NCI-H524 (cell line): ENCODE measurements around the gene CCNB2.
A peak's percentile ranks its signal among the peaks of the same experiment; 100 is the strongest.
"Not testable (repeated sequence)": the region's sequence is repeated elsewhere in the genome, so short reads cannot be mapped to it uniquely, and the experiment has no call there.

Source experiments
- DNase-seq, 2 experiments: peaks; one replicate each; lab custom pipeline; 2025; lab: John Stamatoyannopoulos, UW

CCNB2 gene

DNA sequence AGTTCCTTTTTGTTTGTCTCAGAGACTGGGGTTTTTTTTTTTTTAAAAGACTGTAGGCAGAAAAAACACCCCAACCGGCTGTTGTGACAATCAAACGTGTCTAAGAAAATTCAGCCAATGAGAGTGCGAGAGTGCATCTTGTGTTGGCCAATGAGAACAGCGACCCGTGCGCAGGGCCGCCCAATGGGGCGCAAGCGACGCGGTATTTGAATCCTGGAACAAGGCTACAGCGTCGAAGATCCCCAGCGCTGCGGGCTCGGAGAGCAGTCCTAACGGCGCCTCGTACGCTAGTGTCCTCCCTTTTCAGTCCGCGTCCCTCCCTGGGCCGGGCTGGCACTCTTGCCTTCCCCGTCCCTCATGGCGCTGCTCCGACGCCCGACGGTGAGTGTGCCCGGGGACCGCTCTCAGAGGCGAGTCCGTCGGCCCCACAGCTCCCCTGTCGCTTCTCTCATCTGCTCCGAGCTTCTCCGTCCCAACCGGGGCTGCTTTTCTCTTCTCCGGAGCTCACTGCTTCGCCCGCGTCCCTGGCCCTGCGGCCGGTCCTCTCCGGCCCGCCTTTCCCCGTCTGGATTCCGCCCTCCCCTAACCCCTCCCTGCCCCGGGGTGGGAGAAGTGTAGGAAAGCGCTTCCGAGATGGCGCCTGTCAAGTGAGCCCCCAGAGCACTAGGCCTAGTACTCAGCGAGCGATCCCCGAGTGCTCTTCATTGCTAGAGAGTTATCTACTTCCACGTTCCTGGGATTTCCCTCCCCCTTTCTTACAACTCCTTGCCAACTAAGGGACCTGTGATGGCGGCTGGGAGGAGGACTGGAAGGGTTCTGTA lies at the start of gene CCNB2:
CCNB2 (plus strand) TSS at position 235 of the 821 bp plus-strand sequence; CDS start at position 358, 123 bp downstream.
- peak; percentile 96 for DNase-seq

DNA sequence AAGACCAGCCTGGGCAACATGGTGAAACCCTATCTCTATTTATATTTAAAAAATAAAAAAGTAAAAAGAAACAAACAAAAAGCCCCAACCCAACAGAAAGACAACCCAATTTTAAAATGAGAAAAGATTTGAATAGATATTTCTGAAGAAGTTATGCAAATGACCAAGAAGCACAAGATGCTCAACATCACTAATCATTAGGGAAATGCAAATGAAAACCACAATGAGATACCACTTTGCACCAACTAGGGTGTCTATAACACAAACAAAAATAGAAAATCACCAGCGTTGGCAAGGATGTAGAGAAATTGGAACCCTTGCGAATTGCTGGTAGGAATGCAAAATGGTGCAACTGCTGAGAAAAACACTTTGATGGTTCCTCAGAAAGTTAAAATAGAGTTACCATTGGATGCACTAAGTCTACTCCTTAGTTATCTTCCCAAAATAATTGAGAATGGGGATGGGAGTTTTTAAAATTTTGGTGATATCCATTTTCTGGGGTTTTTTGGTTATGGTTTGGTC lies 45.8 kb upstream of the CCNB2 start:
- DNase-seq: no peak

DNA sequence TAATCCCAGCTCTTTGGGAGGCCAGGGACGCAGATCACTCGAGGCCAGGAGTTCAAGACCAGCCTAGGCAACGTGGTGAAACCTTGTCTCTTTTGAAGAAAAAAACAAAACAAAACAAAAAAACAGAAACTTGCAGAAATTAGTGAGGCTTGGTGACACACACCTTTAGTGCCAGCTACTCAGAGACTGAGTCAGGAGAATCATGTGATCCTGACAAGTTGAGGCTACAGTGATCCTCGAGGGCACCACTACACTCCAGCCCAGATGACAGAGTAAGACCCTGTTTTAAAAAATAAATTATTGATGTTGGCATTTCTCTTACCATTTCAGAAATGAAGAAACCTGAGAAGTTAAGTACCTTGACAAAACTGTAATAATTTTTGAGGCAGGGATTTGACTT lies 44.6 kb upstream of the CCNB2 start:
- no peak for DNase-seq

DNA sequence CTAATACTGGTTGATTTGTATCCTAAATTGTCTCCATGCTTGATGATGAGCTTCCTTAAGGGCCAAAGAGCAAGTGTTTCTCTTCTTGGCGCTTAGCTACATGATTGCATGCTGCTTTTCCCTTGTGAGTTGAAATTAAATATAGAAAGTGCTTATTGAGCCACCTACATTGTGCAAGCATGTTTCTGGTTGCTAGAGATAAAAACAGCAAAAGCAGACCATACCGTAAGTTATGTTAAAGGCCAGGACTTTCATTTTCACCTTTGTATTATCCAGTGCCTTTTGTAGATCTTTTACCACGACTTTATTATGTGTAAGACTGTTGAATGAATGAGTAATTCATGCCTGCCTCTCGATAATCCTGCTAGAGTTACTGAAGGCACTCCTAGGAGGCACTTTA lies 41.9 kb upstream of the CCNB2 start:
- DNase-seq: no peak

DNA sequence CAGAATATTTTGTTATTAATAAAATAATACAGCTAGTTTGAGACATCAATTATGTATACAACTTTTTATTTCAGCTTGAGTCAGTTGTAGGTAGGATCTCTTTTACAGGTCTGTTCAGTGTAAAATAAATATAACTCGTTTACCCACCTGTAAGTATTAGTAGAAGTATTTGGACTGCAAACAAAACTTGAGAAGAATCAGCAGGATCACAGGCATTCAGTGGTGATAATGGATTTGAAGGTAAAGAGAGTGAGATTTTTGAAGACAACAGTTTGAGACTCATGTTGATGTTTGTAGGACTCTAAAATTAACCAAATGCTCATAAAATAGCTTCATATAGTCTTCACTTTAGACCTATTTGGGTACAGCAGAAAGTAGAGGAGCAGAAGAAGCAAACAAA lies 35.5 kb upstream of the CCNB2 start:
- DNase-seq: no peak

DNA sequence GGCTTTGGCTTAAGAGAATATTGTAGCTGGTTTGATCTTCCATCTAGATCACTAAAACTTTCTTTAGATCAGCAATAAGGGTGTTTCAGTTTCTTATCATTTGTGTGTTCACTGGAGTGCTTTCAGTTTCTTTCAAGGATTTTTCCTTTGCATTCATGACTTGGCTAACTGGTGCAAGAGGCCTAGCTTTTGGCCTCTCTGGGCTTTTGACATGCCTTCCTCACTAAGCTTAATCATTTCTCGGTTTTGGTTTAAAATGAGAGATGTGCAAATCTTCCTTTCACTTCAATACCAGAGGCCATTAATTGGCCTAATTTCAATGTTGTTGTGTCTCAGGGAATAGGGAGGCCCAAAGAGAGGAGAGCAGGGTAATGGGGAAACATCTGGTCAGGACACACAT lies 30.3 kb upstream of the CCNB2 start:
- no peak for DNase-seq

DNA sequence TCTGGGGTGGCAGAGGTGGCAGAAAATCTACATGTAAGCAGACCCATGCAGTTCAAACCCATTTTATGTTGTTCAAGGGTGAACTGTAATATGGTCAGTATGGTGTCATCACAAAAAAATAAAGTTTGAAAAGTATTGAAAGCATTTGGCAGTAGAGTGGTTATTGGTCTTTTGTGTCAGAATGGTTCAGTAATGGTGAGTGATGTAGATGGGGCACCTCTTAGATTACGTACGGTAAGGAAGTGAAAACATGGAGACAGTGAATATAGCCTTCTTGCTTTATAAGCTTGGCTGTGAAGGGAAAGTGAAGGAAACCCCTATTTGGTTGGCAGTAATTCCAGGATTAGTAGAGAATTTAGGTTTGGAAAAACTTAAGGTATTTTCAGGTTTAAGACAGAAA lies 17.2 kb upstream of the CCNB2 start:
- no peak for DNase-seq

DNA sequence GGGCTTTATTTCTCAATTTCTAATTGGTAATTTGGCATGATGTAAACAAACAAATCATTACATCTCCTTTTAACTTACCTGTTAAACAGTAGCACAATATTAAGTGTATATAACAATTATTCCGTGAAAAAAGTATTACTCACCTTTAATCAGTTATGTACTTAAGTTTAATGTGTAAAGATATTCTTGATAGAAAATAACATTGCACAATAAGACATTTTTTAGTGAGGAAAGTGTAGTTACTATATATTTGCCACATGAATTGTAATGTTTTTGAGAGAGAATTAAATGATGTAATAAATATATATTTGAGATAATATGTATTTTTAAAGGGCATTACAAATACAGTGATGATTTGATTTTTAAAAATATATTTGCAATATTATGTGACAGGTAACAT lies 10.9 kb upstream of the CCNB2 start:
- DNase-seq: no peak

DNA sequence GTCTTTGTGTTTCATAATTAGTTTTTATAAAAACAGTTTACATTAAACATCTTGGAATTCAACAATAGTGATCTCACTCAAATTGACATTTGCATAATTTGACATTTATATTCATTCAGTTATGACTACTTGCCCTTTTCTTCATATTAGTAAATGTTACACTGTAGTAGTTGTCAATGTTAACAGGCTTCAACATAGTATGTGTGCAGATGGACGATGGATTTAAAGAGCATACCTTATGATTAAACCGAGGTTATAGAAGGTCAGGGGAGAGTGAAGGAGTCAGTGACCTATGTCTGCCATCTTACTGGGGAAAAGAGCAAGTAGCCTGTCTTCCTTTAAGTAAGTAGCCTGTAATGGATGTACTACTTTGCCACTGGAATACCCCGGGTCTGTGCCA lies 8.5 kb upstream of the CCNB2 start:
- DNase-seq: no peak

DNA sequence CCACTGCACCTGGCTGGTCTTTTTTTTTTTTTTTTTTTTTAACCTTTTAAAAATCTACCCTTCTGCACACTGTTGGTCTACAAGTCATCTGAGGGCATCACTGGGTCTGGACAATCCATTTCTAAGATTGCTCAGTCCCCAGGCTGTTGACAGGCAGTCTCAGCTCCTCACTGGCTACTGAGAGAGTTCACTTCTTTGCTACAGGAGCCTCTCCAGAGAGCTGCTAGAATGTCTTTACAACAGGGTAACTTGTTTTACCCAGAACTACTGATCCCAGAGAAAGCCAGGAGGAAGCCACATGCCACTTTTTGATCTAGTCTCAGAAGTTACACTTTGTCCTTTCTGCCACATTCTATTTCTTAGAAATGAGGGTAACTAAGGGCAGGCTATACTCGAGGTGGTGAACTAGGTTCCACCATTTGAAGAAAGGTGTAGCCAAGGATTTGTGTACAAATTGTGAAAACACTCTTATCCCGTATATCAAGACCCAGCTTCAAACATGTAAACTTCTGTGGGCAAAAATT lies 5.7 kb upstream of the CCNB2 start:
- no peak for DNase-seq

DNA sequence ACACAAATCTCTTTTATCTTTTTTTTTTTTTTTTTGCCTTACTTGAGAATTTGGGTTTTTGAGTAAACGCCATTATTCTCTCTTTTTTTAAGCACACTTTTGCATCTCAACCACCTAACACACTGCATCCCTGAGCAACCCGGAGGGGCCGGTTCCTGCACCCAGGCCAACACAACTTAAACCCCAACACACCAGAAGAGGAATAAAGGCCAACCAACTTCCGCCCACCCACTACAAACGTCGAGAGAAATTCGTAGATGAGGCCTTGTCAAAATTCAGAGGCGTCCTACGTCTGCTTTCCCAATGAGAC lies 389 bp upstream of the CCNB2 start:
- DNase-seq: no peak

DNA sequence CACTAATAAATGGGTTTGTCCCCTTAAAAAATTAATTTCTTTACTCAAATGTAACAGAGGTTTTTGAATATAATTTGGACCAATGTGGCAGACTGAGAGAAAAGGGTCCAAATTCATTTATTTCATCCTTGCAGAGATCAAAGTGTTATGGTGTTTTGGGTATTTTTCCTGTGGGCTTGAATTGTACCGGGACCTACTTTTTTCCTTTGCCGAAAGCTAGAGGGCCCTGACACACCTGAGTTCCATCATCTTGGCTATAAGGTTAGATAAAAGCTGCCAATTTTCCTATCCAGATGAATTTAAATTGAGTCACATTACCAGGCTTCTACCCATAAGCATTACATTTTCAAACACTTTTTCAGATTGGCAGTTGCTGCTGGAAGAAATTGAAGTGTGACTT lies 908 bp downstream of the CCNB2 start:
- DNase-seq: peak in 1 of 2 experiments; percentile 30

DNA sequence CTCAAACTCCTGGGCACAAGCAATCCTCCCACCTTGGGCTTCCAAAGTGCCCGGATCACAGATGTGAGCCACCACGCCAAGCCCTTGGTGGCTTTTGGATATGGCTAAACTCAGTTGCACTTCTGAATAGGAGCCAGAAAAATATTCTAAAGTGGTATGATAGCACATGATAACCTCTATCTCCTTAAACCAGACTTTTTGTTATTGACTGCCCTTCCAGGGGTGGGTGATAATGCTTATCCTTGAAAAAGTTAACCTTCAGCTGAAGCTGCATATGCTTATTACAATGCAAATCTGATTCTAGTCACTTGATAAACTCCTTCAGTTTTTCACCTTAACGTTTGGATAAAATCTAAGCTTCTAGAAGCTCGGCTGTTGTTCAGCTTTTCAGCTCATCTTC lies 6.3 kb downstream of the CCNB2 start:
- DNase-seq: no peak

DNA sequence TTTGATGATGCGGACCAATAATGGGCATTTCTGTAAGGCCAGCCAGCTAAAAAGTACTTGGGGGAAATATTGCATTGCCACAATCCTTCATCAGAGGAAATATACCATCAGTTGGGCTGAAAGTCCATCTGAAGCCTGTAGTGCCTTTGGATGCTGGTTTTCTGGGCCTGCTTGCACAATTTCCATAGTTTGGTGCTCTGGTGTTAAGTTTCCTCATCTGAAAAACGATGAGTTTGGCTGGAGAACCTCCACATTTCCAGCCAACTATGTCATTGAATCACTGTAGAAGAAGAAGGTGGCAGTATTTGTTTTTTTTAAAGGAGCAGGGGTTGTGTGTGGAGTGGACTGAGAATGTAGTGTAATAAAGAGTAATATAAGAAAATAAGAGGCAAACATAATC lies 10.1 kb downstream of the CCNB2 start:
- no peak for DNase-seq

DNA sequence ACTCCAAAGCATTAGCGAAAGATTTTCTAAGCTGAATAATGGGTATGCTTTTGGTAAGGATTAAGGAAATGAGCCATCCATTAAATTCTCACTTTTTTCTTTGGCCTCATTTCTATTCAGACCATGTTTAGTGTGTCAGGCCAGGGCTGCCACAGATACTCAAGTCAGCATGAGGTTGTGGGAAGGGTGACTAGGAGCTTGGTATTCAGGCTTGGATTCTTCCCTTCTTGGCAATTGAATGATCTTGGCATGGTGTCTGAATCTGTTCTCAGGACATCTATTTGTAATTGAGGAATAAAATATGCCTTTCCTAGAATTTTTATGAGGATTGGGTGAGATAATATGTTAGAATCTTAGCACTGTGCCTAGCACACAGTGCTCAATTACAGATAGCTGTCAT lies 11.2 kb downstream of the CCNB2 start:
- no peak for DNase-seq

DNA sequence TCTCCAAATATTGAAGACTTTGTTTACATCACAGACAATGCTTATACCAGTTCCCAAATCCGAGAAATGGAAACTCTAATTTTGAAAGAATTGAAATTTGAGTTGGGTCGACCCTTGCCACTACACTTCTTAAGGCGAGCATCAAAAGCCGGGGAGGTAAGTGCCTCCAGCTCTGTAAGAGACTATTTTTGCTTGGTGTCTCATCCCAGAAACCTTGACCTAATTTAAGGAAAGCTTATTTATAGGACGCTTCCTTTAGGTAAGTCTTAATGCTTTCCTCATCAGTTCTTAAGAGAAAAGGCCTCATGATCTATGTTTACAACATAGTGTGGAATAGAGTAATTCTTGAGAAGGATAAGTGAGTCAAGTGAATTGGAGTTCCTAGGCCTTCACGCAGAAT lies 11.8 kb downstream of the CCNB2 start:
- no peak for DNase-seq

DNA sequence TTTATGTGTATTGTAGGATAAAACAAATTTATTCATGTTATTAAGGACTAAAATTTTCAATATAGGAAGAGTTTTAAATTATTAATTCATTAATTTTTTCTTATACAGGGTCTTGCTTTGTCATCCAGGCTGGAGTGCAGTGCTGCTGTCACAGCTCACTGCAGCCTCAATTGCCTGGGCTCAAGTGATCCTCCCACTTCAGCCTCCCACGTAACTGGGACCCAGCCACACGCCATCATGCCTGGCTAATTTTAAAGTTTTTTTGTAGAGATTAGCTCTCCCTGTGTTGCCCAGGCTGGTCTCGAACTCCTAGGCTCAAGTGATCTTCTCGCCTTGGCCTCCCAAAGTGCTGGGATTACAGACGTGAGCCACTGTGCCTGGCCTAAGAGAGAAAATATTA lies 14.7 kb downstream of the CCNB2 start:
- DNase-seq: no peak

DNA sequence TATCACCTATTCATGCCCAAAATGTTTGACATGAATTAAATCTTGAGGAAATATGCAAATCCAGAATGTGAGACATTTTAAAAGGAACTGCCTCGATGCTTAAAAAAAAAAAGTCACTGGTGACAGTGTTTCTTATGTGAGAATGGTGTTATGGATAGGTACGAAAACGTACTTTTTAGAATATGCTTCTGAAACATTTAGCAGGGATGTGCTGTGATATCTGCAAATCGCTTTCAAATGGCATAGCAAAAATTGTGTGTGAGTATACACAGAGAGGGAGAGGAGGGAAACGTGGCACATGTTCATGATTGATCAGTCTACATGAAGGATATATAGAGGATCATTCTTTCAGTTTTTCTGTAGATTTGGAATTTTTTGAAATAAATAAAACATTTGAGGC lies 16.0 kb downstream of the CCNB2 start:
- no peak for DNase-seq

DNA sequence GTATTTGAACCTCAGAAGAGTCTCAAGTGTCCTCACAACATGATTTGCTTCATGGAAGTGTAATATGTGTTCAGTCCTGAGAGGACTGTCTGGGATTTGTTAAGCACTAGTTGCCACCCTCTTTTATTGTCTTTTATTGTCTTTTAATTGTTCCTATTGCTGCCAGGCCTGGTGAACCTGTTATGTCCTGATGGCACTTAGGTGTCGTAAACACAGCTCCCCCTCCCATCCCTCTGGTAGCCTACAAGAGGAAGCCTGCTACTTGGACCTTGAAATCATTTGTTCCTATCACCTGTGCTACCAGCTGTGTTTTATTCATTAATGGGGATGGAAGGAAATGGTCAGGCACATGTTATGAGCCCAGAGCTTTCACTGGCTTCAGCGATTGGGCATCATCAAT lies 19.3 kb downstream of the CCNB2 start:
- no peak for DNase-seq

DNA sequence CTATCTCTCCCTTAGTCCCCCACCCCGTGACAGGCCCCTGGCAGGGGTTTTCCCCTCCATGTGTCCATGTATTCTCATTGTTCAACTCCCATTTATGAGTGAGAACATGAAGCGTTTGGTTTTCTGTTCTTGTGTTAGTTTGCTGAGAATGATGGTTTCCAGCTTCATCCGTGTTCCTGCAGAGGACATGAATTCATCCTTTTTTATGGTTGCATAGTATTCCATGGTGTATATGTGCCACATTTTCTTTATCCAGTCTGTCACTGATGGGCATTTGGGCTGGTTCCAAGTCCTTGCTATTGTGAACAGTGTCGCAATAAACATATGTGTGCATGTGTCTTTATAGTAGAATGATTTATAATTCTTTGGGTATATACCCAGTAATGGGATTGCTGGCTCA lies 20.7 kb downstream of the CCNB2 start:
- not testable (repeated sequence) for DNase-seq

DNA sequence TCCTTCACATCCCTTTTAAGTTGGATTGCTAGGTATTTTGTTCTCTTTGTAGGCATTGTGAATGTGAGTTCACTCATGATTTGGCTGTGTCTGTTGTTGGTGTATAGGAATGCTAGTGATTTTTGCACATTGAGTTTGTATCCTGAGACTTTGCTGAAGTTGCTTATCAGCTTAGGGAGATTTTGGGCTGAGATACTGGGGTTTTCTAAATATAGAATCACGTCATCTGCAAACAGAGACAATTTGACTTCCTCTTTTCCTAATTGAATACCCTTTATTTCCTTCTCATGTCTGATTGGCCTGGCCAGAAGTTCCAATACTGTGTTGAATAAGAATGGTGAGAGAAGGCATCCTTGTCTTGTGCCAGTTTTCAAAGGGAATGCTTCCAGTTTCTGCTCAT lies 22.3 kb downstream of the CCNB2 start:
- DNase-seq: not testable (repeated sequence)

DNA sequence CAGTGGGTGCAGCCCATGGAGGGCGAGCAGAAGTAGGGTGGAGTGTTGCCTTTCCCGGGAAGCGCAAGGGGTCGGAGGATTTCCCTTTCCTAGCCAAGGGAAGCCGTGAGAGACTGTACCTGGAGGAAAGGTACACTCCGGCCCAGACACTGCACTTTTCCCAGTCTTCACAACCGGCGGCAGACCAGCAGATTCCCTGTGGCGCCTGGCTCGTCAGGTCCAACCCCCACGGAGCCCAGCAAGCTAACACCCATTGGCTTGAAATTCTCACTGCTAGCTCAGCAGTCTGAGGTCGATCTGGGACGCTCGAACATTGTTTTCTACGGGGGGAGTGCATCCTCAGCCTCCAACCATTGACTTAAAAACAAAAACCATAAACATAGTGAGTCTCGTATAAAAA lies 26.5 kb downstream of the CCNB2 start:
- DNase-seq: no peak

DNA sequence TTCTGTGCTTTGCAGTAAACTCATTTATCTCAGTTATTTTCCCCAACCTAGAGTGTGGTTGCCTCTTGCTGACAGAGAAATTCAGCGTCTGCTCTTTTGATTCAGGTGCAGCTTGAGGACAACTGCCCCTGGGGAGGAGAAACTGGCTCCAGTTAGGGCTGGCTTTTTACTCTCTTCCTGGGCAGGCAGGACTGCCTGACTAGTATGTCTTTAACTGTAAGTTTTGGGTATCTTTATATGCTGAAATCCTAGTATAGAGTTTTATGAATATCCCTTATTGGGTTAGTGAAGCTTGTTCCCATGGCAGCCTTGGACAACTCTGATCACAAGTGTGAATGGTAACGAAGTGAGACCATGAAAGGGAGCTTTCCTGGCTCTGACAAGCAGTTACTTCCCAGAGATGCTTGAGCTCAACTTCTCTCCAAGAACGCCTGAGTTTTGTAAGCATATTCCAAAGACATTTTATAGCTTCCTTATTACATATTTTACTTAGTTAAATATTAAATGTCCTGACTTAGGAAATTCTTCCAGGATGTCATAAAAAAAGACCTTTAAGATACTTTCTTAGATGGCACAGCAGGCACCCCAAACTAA lies 27.1 kb downstream of the CCNB2 start:
- no peak for DNase-seq
